ENCODE measurements around the gene GSTO1. TPM values are rescaled to one million over a fixed set of nuclear protein-coding genes. Genes with fewer than 3 reads are reported as not detected.
"Not testable (repeated sequence)": the region's sequence is repeated elsewhere in the genome, so short reads cannot be mapped to it uniquely, and the experiment has no call there.

The GSTO1 gene
- polyA plus RNA-seq, 2 donors: 57.4 to 63.1 TPM

GRCh38 chr10:104247513-104248146, 7.1 kb upstream of the GSTO1 start:
- Histone ChIP-seq H3K27ac (ENCODE audit: low read depth in 2 of 2, low read length in 1 of 2) (peak overlapping the region in 1 of 2 donors; percentile 72), H3K36me3 (ENCODE audit: control insufficient read depth in 2 of 2, insufficient read depth in 2 of 2, low read length in 1 of 2) (no peaks in the 10 kb centered on the region), H3K27me3 (ENCODE audit: control insufficient read depth in 1 of 2, insufficient read depth in 2 of 2, low read length in 2 of 2) (no peaks in the 10 kb centered on the region), H3K9me3 (ENCODE audit: control insufficient read depth in 2 of 2, insufficient read depth in 1 of 2, low read depth in 1 of 2, low read length in 1 of 2) (no peaks in the 10 kb centered on the region), H3K4me1 (ENCODE audit: control insufficient read depth in 2 of 2, insufficient read depth in 2 of 2, low read length in 1 of 2) (no peaks in the 10 kb centered on the region), H3K4me3 (ENCODE audit: low read depth in 1 of 2, low read length in 2 of 2) (no peak overlapping the region)
- WGBS, 2 donors: 78 to 80% methylated on average over 3 of the region's 3 CpGs

GRCh38 chr10:104248931-104249330, 5.8 kb upstream of the GSTO1 start:
- 88 to 89% methylated on average over 11 of the region's 11 CpGs for WGBS, 2 donors

GRCh38 chr10:104250371-104250770, 4.3 kb upstream of the GSTO1 start:
- WGBS, 2 donors: 42 to 56% methylated on average over 1 of the region's 1 CpG
- H3K9me3 ChIP-seq (ENCODE audit: control insufficient read depth in 2 of 2, insufficient read depth in 1 of 2, low read depth in 1 of 2, low read length in 1 of 2): no peaks in the 10 kb centered on the region
- H3K27ac ChIP-seq (ENCODE audit: low read depth in 2 of 2, low read length in 1 of 2): no peak overlapping the region
- no peak overlapping the region for H3K4me3 ChIP-seq (ENCODE audit: low read depth in 1 of 2, low read length in 2 of 2)
- H3K27me3 ChIP-seq (ENCODE audit: control insufficient read depth in 1 of 2, insufficient read depth in 2 of 2, low read length in 2 of 2): no peaks in the 10 kb centered on the region
- H3K36me3 ChIP-seq (ENCODE audit: control insufficient read depth in 2 of 2, insufficient read depth in 2 of 2, low read length in 1 of 2): no peaks in the 10 kb centered on the region
- no peaks in the 10 kb centered on the region for H3K4me1 ChIP-seq (ENCODE audit: control insufficient read depth in 2 of 2, insufficient read depth in 2 of 2, low read length in 1 of 2)

More at GRCh38 chr10:104248931-104249330, 5.8 kb upstream of the GSTO1 start:
- not testable (repeated sequence) for H3K4me1 ChIP-seq (ENCODE audit: control insufficient read depth in 2 of 2, insufficient read depth in 2 of 2, low read length in 1 of 2); H3K4me3 ChIP-seq (ENCODE audit: low read depth in 1 of 2, low read length in 2 of 2); H3K27me3 ChIP-seq (ENCODE audit: control insufficient read depth in 1 of 2, insufficient read depth in 2 of 2, low read length in 2 of 2); H3K27ac ChIP-seq (ENCODE audit: low read depth in 2 of 2, low read length in 1 of 2); H3K9me3 ChIP-seq (ENCODE audit: control insufficient read depth in 2 of 2, insufficient read depth in 1 of 2, low read depth in 1 of 2, low read length in 1 of 2); H3K36me3 ChIP-seq (ENCODE audit: control insufficient read depth in 2 of 2, insufficient read depth in 2 of 2, low read length in 1 of 2)

GRCh38 chr10:104251443-104251842, 3.2 kb upstream of the GSTO1 start:
- Histone ChIP-seq H3K9me3 (ENCODE audit: control insufficient read depth in 2 of 2, insufficient read depth in 1 of 2, low read depth in 1 of 2, low read length in 1 of 2) (no peaks in the 10 kb centered on the region), H3K4me1 (ENCODE audit: control insufficient read depth in 2 of 2, insufficient read depth in 2 of 2, low read length in 1 of 2) (no peaks in the 10 kb centered on the region), H3K4me3 (ENCODE audit: low read depth in 1 of 2, low read length in 2 of 2) (no peak overlapping the region), H3K36me3 (ENCODE audit: control insufficient read depth in 2 of 2, insufficient read depth in 2 of 2, low read length in 1 of 2) (no peaks in the 10 kb centered on the region), H3K27ac (ENCODE audit: low read depth in 2 of 2, low read length in 1 of 2) (no peak overlapping the region), H3K27me3 (ENCODE audit: control insufficient read depth in 1 of 2, insufficient read depth in 2 of 2, low read length in 2 of 2) (no peaks in the 10 kb centered on the region)
- WGBS, 2 donors: 82 to 93% methylated on average over 6 of the region's 6 CpGs

GRCh38 chr10:104252368-104252767, 2.3 kb upstream of the GSTO1 start:
- Histone ChIP-seq H3K27ac (ENCODE audit: low read depth in 2 of 2, low read length in 1 of 2) (no peak overlapping the region), H3K4me1 (ENCODE audit: control insufficient read depth in 2 of 2, insufficient read depth in 2 of 2, low read length in 1 of 2) (no peaks in the 10 kb centered on the region)

GRCh38 chr10:104253106-104253505, 1.6 kb upstream of the GSTO1 start:
- no peak overlapping the region for H3K4me3 ChIP-seq (ENCODE audit: low read depth in 1 of 2, low read length in 2 of 2)
- H3K4me1 ChIP-seq (ENCODE audit: control insufficient read depth in 2 of 2, insufficient read depth in 2 of 2, low read length in 1 of 2): no peaks in the 10 kb centered on the region
- H3K9me3 ChIP-seq (ENCODE audit: control insufficient read depth in 2 of 2, insufficient read depth in 1 of 2, low read depth in 1 of 2, low read length in 1 of 2): no peaks in the 10 kb centered on the region
- peaks cover 0 to 1% of the 10 kb centered on the region in 2 donors for H3K36me3 ChIP-seq (ENCODE audit: control insufficient read depth in 2 of 2, insufficient read depth in 2 of 2, low read length in 1 of 2)
- 80 to 88% methylated on average over 2 of the region's 2 CpGs for WGBS, 2 donors
- no peak overlapping the region for H3K27ac ChIP-seq (ENCODE audit: low read depth in 2 of 2, low read length in 1 of 2)
- H3K27me3 ChIP-seq (ENCODE audit: control insufficient read depth in 1 of 2, insufficient read depth in 2 of 2, low read length in 2 of 2): no peaks in the 10 kb centered on the region

More at GRCh38 chr10:104252368-104252767, 2.3 kb upstream of the GSTO1 start:
- Histone ChIP-seq H3K27me3 (ENCODE audit: control insufficient read depth in 1 of 2, insufficient read depth in 2 of 2, low read length in 2 of 2) (no peaks in the 10 kb centered on the region), H3K36me3 (ENCODE audit: control insufficient read depth in 2 of 2, insufficient read depth in 2 of 2, low read length in 1 of 2) (no peaks in the 10 kb centered on the region), H3K4me3 (ENCODE audit: low read depth in 1 of 2, low read length in 2 of 2) (no peak overlapping the region), H3K9me3 (ENCODE audit: control insufficient read depth in 2 of 2, insufficient read depth in 1 of 2, low read depth in 1 of 2, low read length in 1 of 2) (no peaks in the 10 kb centered on the region)

GRCh38 chr10:104253606-104254410, 884 bp upstream of the GSTO1 start:
- Histone ChIP-seq H3K36me3 (ENCODE audit: control insufficient read depth in 2 of 2, insufficient read depth in 2 of 2, low read length in 1 of 2) (peaks cover 0 to 3% of the 10 kb centered on the region in 2 donors), H3K27me3 (ENCODE audit: control insufficient read depth in 1 of 2, insufficient read depth in 2 of 2, low read length in 2 of 2) (no peaks in the 10 kb centered on the region), H3K4me3 (ENCODE audit: low read depth in 1 of 2, low read length in 2 of 2) (peak overlapping the region in 1 of 2 donors; percentile 92), H3K4me1 (ENCODE audit: control insufficient read depth in 2 of 2, insufficient read depth in 2 of 2, low read length in 1 of 2) (no peaks in the 10 kb centered on the region), H3K9me3 (ENCODE audit: control insufficient read depth in 2 of 2, insufficient read depth in 1 of 2, low read depth in 1 of 2, low read length in 1 of 2) (no peaks in the 10 kb centered on the region), H3K27ac (ENCODE audit: low read depth in 2 of 2, low read length in 1 of 2) (peak overlapping the region; percentile 90 to 95)
- 74 to 76% methylated on average over 10 of the region's 10 CpGs for WGBS, 2 donors

GRCh38 chr10:104255311-104255981, 754 bp downstream of the GSTO1 start:
- 0 to 1% methylated on average over 12 of the region's 12 CpGs for WGBS, 2 donors
- Histone ChIP-seq H3K9me3 (ENCODE audit: control insufficient read depth in 2 of 2, insufficient read depth in 1 of 2, low read depth in 1 of 2, low read length in 1 of 2) (no peaks in the 10 kb centered on the region), H3K36me3 (ENCODE audit: control insufficient read depth in 2 of 2, insufficient read depth in 2 of 2, low read length in 1 of 2) (peaks cover 0 to 3% of the 10 kb centered on the region in 2 donors), H3K4me1 (ENCODE audit: control insufficient read depth in 2 of 2, insufficient read depth in 2 of 2, low read length in 1 of 2) (peaks cover 0 to 3% of the 10 kb centered on the region in 2 donors), H3K27ac (ENCODE audit: low read depth in 2 of 2, low read length in 1 of 2) (peak overlapping the region; percentile 90 to 95), H3K4me3 (ENCODE audit: low read depth in 1 of 2, low read length in 2 of 2) (peak overlapping the region; percentile 81 to 92), H3K27me3 (ENCODE audit: control insufficient read depth in 1 of 2, insufficient read depth in 2 of 2, low read length in 2 of 2) (no peaks in the 10 kb centered on the region)

- Histone ChIP-seq H3K4me1 (ENCODE audit: control insufficient read depth in 2 of 2, insufficient read depth in 2 of 2, low read length in 1 of 2) (peaks cover 0 to 3% of the 10 kb centered on the region in 2 donors), H3K27me3 (ENCODE audit: control insufficient read depth in 1 of 2, insufficient read depth in 2 of 2, low read length in 2 of 2) (no peaks in the 10 kb centered on the region), H3K4me3 (ENCODE audit: low read depth in 1 of 2, low read length in 2 of 2) (peak overlapping the region in 1 of 2 donors; percentile 31), H3K36me3 (ENCODE audit: control insufficient read depth in 2 of 2, insufficient read depth in 2 of 2, low read length in 1 of 2) (peaks cover 0 to 5% of the 10 kb centered on the region in 2 donors), H3K9me3 (ENCODE audit: control insufficient read depth in 2 of 2, insufficient read depth in 1 of 2, low read depth in 1 of 2, low read length in 1 of 2) (no peaks in the 10 kb centered on the region), H3K27ac (ENCODE audit: low read depth in 2 of 2, low read length in 1 of 2) (peak overlapping the region in 1 of 2 donors; percentile 50)
- WGBS, 2 donors: 3 to 9% methylated on average over 1 of the region's 1 CpG
Observed at GRCh38 chr10:104256335-104256961, 1.8 kb downstream of the GSTO1 start.

Data from esophagus (tissue), 2 donors.